Keratinocyte (primary cell): ENCODE results near the gene CAPSL.

Experiments used
- CTCF ChIP-seq, 3 experiments: IDR thresholded peaks in 1 of 3; conservative IDR thresholded peaks in 1 of 3; optimal IDR thresholded peaks in 1 of 3; 2 replicates in 2 of 3; 3 replicates in 1 of 3; pipeline versions ENCODE3 to v1.5.1; 2011; ENCODE audit warnings: low read length in 3 of 3, mild to moderate bottlenecking in 3 of 3, moderate library complexity in 2 of 3, control low read depth in 1 of 3, inconsistent platforms in 1 of 3; ENCODE audit not compliant: insufficient read depth in 2 of 3; ENCODE audit errors: extremely low read depth in 1 of 3
- EZH2 ChIP-seq: IDR thresholded peaks from one replicate; pipeline ENCODE4 v1.6.1; 2012; ENCODE audit warnings: inconsistent platforms, mild to moderate bottlenecking, low read length, moderate library complexity

GRCh38 chr5:35869685-35870277 lies 68.6 kb downstream of the CAPSL start:
- TF ChIP-seq CTCF (optimal IDR thresholded peaks at IDR 0.05 in 1 of 3, IDR thresholded peaks at IDR 0.05 in 1 of 3, conservative IDR thresholded peaks at IDR 0.05 in 1 of 3; ENCODE audit: extremely low read depth in 1 of 3, insufficient read depth in 2 of 3, low read length in 3 of 3) (no peak), EZH2 (no peak)
